Lung (tissue), 12 donors: ENCODE data around the gene E4F1. TPM values are rescaled to one million over a fixed set of nuclear protein-coding genes. Genes with fewer than 3 reads are reported as not detected.

ENCODE experiments used
- ATAC-seq: fragments of 200-7000 bp; cut with Tn5 transposase; one replicate; pipeline ENCODE4 v1.9.1; 2020; ENCODE audit warnings: moderate number of reproducible peaks; ENCODE audit not compliant: insufficient read depth, low FRiP score
- DNase-seq, 3 donors: peaks; one replicate each; pipeline ENCODE4 v3.0.0-alpha.2; 2013 to 2017
- H3K27ac ChIP-seq, 2 donors: one replicate each; pipeline ENCODE4 v1.5.1; 2013; ENCODE audit warnings: mild to moderate bottlenecking in 2 of 2, moderate library complexity in 2 of 2, control low read depth in 1 of 2, inconsistent platforms in 1 of 2, low read depth in 1 of 2, low read length in 1 of 2
- H3K27me3 ChIP-seq, 3 donors: one replicate each; pipeline ENCODE4 v1.5.1; 2013; ENCODE audit warnings: low read length in 2 of 3; ENCODE audit not compliant: control insufficient read depth in 3 of 3, insufficient read depth in 3 of 3
- H3K36me3 ChIP-seq, 4 donors: one replicate each; pipeline ENCODE4 v1.5.1; 2013; ENCODE audit warnings: low read length in 4 of 4, mild to moderate bottlenecking in 1 of 4, moderate library complexity in 1 of 4; ENCODE audit not compliant: control insufficient read depth in 4 of 4, insufficient read depth in 4 of 4
- H3K4me1 ChIP-seq, 5 donors: one replicate each; pipeline ENCODE4 v1.5.1; 2013; ENCODE audit warnings: low read length in 5 of 5, mild to moderate bottlenecking in 2 of 5, moderate library complexity in 1 of 5; ENCODE audit not compliant: control insufficient read depth in 5 of 5, insufficient read depth in 5 of 5
- H3K4me3 ChIP-seq: one replicate; pipeline ENCODE4 v1.5.1; 2013; ENCODE audit warnings: mild to moderate bottlenecking, control low read depth, moderate library complexity
- H3K9ac ChIP-seq, 2 donors: one replicate each; pipeline ENCODE4 v1.5.1; 2013; ENCODE audit warnings: low read length in 2 of 2, control low read depth in 1 of 2; ENCODE audit not compliant: insufficient read depth in 1 of 2
- H3K9me3 ChIP-seq, 4 donors: one replicate each; pipeline ENCODE4 v1.5.1; 2013; ENCODE audit warnings: low read length in 3 of 4, mild to moderate bottlenecking in 1 of 4, moderate library complexity in 1 of 4; ENCODE audit not compliant: control insufficient read depth in 4 of 4, insufficient read depth in 3 of 4
- WGBS, 2 donors: extraction: QIAGEN DNeasy Blood & Tissue Kit; methylation state at CpG; one replicate each; pipeline ENCODE4 v1.1.7; 2013; 5-methylcytosine and 5-hydroxymethylcytosine counted together
- polyA plus RNA-seq, 2 donors: library from polyadenylated mRNA; stranded (reverse); fragments of 200-250 nt; gene quantifications; one replicate each; pipeline ENCODE4 v1.2.1, GENCODE V29; 2013
- total RNA-seq, 2 donors: library from RNA; depleted of rRNA in 1 of 2; stranded (reverse); fragments of >200 nt in 1 of 2; gene quantifications; one replicate each; pipeline ENCODE4 v1.2.1, GENCODE V29; 2014 to 2021
- TF ChIP-seq, protein P1 (sequence below): IDR thresholded peaks from 2 replicates; pipeline ENCODE4 v1.5.1; 2012; ENCODE audit warnings: mild to moderate bottlenecking; ENCODE audit errors: control extremely low read depth, extremely low read depth
- donor health status: control.
- donor health status: control.
- donor health status: Bipolar disorder and iron deficiency.
- donor health status: healthy.
- donor health status: DM: yes; HTN: yes; CAD: no.

E4F1 gene
- total and polyA plus RNA-seq, 4 donors = 21.0 to 30.2 (median 24.8) TPM

DNA sequence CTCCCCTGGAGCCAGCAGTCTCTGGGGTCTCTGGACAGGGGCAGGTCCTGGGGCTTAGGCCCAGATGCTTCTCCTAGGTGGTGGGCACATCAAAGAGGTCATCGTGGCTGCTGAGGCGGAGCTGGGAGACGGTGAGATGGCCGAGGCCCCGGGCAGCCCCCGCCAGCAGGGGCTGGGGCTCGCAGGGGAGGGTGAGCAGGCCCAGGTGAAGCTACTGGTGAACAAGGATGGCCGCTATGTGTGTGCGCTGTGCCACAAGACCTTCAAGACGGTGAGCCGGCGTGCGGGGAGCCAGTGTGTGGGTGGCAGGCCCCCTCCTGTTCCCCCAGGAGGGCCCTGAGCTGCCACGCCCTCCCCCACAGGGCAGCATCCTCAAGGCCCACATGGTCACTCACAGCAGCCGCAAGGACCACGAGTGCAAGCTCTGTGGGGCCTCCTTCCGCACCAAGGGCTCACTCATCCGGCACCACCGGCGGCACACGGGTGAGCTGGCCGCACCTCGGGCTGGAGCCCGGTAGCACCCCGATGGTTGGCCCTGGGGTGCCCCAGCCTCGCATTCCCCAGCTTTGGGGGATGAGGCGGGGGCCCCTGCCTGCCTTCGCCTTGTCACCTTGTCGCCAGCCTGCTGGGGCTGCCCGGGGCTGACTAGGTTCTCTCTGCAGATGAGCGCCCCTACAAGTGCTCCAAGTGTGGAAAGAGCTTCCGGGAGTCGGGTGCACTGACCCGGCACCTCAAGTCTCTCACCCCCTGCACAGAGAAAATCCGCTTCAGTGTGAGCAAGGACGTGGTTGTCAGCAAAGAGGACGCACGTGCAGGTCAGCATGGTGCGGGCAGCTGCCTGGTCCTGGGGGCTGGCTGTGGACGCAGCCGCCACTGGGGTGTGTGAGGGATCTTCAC, 9.0 kb downstream of the E4F1 start:
- ATAC-seq = no peak
- 94% methylated on average over 38 to 41 of the region's 41 CpGs for WGBS, 2 donors
- no peak overlapping the region for H3K27ac ChIP-seq
- no peak overlapping the region for H3K9ac ChIP-seq
- peaks cover 0 to 22% (median 0%) of the 10 kb centered on the region in 4 donors for H3K9me3 ChIP-seq
- DNase-seq = no peak
- peaks cover 0 to 21% (median 4%) of the 10 kb centered on the region in 3 donors for H3K27me3 ChIP-seq
- no peak overlapping the region for H3K4me3 ChIP-seq
- TF ChIP-seq, protein P1, sequence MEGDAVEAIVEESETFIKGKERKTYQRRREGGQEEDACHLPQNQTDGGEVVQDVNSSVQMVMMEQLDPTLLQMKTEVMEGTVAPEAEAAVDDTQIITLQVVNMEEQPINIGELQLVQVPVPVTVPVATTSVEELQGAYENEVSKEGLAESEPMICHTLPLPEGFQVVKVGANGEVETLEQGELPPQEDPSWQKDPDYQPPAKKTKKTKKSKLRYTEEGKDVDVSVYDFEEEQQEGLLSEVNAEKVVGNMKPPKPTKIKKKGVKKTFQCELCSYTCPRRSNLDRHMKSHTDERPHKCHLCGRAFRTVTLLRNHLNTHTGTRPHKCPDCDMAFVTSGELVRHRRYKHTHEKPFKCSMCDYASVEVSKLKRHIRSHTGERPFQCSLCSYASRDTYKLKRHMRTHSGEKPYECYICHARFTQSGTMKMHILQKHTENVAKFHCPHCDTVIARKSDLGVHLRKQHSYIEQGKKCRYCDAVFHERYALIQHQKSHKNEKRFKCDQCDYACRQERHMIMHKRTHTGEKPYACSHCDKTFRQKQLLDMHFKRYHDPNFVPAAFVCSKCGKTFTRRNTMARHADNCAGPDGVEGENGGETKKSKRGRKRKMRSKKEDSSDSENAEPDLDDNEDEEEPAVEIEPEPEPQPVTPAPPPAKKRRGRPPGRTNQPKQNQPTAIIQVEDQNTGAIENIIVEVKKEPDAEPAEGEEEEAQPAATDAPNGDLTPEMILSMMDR = no peak
- H3K36me3 ChIP-seq = peaks cover 3 to 81% (median 32%) of the 10 kb centered on the region in 4 donors
- H3K4me1 ChIP-seq = peaks cover 0 to 11% (median 7%) of the 10 kb centered on the region in 5 donors

- peaks cover 3 to 78% (median 31%) of the 10 kb centered on the region in 4 donors for H3K36me3 ChIP-seq
Observed at GRCh38 chr16:2233046-2233775, 9.8 kb downstream of the E4F1 start.

GRCh38 chr16:2233872-2234812, 10.8 kb downstream of the E4F1 start:
- ATAC-seq (no peak), DNase-seq (no peak)
- H3K27ac ChIP-seq = no peak overlapping the region
- H3K4me3 ChIP-seq = no peak overlapping the region
- TF ChIP-seq, protein P1 = no peak
- H3K9me3 ChIP-seq = peaks cover 0 to 22% (median 0%) of the 10 kb centered on the region in 4 donors
- H3K9ac ChIP-seq = no peak overlapping the region
- peaks cover 0 to 13% (median 7%) of the 10 kb centered on the region in 5 donors for H3K4me1 ChIP-seq
- 96 to 97% methylated on average over 50 to 51 of the region's 51 CpGs for WGBS, 2 donors
- H3K36me3 ChIP-seq = peaks cover 3 to 68% (median 26%) of the 10 kb centered on the region in 4 donors
- H3K27me3 ChIP-seq = peaks cover 0 to 27% (median 4%) of the 10 kb centered on the region in 3 donors

More at GRCh38 chr16:2233046-2233775, 9.8 kb downstream of the E4F1 start:
- peaks cover 0 to 22% (median 0%) of the 10 kb centered on the region in 4 donors for H3K9me3 ChIP-seq
- H3K27ac ChIP-seq = no peak overlapping the region
- TF ChIP-seq, protein P1 = no peak
- no peak overlapping the region for H3K4me3 ChIP-seq
- peaks cover 0 to 27% (median 4%) of the 10 kb centered on the region in 3 donors for H3K27me3 ChIP-seq
- ATAC-seq (no peak), DNase-seq (no peak)
- no peak overlapping the region for H3K9ac ChIP-seq
- WGBS, 2 donors = 96% methylated on average over 27 to 28 of the region's 28 CpGs
- peaks cover 0 to 13% (median 7%) of the 10 kb centered on the region in 5 donors for H3K4me1 ChIP-seq
